HG03432 (cell line): ENCODE data around the gene ZNF177.
"Not testable (repeated sequence)": the region's sequence is repeated elsewhere in the genome, so short reads cannot be mapped to it uniquely, and the experiment has no call there.

ENCODE experiments used
- ATAC-seq: cut with Tn5 transposase; IDR thresholded peaks from one replicate; pipeline ENCODE4 v1.9.1; 2021; ENCODE audit warnings: mild to moderate bottlenecking, moderate library complexity; ENCODE audit not compliant: unreplicated experiment

ZNF177 gene

DNA sequence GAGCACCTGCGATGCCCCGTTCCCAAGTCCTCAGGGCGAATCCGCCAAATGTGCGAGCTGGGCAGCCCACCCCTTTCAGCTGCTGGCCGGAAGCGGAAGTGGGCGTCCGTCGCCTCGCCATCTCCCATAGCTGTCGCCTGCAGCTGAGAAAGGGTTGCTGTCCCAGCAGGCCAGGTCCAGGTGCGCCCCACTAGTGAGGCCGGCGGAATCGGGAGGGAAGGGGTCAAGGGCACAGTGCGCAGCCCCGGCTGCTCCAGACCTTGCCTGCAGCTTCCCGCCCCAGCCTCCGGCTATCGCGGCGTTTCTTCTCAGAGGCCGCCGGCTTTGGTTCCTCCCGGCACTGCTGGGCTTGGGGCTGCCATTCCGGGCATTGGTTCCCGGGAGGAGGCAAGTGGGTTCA, at the start of gene ZNF177:
Gene ZNF177 (plus strand): TSS at position 109 of the 400 bp plus-strand sequence. CDS start 15,299 bp downstream, outside the sequence.
- ATAC-seq: no peak

DNA sequence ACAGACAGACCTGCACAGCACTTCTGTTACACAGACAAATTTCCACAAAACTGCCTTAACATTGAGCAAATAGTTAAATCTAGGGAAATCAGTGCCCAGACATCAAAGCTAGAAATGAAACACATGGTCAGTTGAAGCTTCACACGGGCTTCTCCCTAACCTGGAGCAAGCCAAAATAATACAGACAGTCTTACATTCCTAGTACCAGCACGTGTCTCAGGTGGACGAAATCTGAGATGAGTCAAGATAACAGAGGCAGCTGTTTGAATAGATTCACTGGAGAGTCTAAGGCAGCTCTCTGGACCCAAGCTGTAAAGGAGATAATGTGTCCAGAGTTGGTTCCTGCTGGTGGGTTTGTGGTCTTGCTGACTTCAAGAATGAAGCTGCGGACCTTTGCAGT, 49.1 kb upstream of the ZNF177 start:
- no peak for ATAC-seq

DNA sequence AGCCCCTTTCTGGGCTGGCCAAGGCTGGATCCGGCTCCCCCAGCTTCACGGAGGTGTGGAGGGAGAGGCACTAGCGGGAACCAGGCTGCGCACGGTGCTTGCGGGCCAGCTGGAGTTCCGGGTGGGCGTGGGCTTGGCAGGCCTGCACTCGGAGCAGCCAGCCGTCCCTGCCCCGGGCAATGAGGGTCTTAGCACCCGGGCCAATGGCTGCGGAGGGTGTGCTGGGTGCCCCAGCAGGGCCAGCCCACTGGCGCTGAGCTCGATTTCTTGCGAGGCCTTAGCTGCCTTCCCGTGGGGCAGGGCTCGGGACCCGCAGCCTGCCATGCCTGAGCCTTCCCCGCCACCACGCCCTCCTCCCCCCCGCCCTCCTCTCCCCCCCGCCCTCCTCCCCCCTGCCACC, 41.5 kb upstream of the ZNF177 start:
- ATAC-seq: no peak

DNA sequence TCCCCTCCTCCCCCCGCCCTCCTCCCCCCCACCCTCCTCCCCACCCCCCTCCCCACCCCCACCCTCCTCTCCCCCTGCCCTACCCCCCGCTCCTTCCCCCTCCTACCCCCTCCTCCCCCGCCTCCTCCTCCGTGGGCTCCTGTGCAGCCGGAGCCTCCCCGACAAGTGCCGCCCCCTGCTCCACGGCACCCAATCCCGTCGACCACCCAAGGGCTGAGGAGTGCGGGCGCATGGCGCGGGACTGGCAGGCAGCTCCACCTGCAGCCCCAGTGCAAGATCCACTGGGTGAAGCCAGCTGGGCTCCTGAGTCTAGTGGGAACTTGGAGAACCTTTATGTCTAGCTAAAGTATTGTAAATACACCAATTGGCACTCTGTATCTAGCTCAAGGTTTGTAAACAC, 41.1 kb upstream of the ZNF177 start:
- ATAC-seq: not testable (repeated sequence)

DNA sequence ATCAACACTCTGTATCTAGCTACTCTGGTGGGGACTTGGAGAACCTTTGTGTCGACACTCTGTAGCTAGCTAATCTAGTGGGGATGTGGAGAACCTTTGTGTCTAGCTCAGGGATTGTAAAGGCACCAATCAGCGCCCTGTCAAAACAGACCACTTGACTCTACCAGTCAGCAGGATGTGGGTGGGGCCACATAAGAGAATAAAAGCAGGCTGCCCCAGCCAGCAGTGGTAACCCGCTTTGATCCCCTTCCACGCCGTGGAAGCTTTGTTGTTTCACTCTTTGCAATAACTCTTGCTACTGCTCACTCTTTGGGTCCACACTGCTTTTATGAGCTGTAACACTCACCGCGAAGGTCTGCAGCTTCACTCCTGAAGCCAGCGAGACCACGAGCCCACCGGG, 40.6 kb upstream of the ZNF177 start:
- ATAC-seq: not testable (repeated sequence)

DNA sequence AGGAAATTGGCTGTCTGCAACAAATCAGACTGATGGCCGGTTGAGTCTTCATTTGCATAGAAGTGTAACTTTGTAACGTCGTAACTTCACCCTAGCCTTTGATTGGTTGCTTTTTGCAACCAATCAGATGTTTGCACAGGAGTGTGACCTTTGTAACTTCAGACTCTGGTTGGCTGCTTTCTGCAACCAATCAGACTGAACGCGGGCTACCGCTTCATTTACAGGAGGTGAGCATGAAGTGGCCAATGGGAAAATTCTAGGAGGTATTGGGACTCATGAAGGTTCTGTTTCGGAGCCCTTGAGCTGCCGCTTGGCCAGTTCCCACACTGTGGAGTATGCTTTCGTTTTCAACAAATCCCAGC, 39.3 kb upstream of the ZNF177 start:
- peak; percentile 39 for ATAC-seq

DNA sequence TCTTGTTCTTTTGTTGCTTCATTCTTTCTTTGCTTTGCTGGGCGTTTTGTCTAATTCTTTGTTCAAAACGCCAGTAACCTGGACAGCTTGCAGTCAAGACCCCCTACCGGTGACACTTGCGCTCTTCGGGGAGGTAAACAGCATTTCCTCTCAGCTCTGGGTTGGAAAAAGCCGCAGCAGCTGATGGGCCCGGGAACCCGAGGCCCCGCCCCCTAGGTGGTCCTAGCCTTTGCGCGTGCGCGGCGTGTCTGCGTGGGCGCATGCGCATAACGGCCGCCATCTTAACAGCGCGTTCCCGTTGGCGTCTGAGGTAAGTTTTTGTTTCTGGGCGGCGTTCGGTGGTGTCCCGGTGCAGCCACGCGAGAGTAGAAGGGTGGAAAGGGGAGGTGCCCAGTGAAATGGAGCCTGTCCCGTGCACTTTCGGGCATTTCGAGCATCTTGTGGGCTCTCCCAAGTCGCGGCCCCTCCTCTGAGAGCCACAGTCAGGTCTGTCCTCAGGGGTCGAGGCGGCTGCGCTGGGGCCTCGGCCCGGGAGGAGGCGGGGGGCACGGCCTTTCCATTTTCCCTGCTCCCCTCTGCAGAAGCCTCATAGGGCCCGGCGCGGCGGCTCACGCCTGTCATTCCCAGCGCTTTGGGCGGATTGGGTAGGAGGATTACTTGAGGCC, 38.8 kb upstream of the ZNF177 start, which contains the start of gene ZNF559:
Gene ZNF559 (plus strand): TSS at position 261 of the 665 bp plus-strand sequence. CDS start 14,371 bp downstream, outside the sequence.
- peak; percentile 98 for ATAC-seq

DNA sequence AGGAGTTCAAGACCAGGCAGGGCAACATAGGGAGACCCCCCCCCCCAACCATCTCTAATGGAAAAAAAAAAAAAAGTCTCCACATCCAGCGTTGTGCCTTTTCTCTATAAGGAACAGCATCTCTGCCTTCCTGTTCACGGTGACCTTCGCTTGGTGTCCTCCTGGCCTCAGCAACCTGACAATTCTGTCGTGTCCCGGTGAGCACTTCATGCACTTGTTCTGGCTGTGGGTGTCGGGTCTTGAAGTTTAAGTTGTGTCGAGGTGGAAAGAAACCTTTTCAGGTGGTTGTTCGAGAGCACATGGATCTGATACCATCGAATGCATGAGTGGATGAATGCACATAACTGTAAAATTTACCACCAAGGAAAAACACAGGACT, 38.2 kb upstream of the ZNF177 start:
- no peak for ATAC-seq

DNA sequence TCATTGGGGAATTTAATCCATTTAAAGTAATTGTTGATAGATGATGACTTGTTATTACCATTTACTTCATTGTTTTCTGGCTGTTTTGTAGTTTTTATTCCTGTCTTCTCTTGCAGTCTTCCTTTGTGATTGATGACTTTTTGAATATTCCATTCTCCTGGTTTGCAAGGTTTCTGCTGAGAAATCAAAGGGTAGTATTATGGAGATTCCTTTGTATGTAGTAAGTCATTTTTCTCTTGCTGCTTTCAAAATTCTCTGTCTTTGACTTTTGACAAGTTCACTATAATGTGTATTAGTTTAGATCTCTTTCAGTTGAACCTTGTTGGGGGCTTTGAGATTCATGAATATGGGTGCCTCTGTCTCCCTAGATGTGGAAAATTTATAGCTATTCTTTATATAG, 32.8 kb upstream of the ZNF177 start:
- no peak for ATAC-seq

DNA sequence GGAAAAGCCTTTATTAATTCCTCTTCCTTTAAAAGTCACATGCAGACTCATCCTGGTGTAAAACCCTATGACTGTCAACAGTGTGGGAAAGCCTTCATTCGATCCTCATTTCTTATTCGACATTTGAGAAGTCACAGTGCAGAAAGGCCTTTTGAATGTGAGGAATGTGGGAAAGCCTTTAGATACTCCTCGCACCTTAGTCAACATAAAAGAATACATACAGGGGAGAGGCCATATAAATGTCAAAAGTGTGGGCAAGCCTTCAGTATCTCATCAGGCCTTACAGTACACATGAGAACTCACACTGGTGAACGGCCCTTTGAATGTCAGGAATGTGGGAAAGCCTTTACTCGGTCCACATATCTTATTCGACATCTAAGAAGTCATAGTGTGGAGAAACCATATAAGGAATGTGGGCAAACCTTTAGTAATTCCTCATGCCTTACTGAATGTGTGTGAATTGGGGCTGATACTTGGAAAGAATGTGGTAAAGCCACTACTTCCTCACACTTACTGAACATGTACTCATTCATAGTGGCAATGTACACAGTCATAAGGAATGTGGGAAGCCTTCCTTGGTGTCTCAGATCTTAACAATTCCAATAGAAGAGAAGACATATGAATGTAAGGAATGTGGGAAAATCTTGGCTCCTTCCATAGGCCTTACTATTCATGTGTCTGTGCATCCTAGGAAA, 20.1 kb upstream of the ZNF177 start:
- ATAC-seq: no peak

DNA sequence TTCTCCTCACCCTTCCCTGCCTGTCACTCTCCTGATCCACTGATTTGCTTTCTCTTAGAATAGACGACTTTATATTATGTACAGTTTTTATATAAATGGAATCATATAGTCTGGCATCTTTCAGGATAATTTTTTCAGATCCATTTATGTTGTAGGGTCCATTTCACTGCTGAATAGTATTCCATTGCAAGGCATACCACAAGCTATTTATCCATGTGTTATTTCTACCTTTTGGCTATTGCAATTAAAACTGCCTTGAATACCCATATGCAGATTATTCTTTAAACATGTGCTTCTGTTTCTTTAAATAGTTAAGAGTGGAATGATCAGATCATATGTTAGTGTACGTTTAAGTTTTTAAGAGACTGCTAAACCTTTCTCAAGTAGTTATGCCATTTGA, 17.8 kb upstream of the ZNF177 start:
- ATAC-seq: no peak

DNA sequence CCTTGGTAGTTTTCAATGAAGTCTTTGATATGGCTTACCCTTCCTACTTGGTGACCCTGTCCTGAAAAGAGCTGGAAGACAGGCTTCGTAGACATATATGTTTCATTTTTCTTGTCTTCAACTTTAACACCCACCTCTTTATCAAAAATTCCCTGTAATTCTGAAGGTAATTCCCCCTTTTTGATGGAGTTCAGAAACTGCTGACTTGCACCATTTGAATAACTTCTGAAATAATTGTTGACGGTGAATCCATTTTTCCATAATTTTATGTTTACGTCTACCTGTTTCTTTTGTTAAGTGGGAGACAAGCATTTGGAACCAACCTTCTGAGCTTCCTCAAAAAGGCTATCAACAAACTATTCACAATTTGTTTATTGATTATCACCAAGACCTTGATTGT, 14.6 kb upstream of the ZNF177 start:
- no peak for ATAC-seq

DNA sequence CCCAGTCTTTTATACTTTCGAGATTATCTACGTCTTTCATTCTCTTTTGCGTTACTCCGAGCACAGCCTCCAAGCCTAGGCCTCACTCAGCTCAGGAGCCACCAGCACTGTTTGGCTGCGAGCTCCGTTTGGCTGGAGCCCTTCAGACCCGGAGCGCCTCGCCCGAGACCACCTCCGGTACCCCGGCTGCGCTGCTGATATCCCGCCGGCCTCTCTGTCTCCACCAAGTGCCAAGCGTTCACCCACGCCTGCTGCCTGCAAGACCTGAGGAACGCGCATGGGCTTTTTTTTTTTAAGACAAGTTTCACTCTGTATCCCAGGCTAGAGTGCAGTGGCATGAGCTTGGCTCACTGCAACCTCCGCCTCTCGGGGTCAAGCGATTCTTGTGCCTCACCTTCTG, 14.1 kb upstream of the ZNF177 start:
- no peak for ATAC-seq

DNA sequence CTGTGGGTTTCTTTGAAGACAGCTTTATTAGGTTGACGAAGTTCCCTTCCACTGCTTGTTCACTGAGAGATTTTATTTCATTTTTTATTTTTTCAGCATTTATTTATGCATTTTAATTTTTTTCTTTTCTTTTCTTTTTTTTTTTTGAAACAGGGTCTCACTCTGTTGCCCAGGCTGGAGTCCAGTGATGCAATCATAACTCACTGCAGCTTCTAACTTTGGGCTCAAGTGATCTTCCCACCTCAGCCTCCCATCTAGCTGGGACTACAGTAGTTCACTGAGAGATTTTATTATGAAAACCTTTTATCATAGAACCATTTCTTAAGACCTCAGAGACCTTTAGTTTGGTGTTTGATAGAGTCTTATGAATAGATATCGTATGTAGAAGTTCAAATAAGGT, 10.3 kb upstream of the ZNF177 start:
- no peak for ATAC-seq

DNA sequence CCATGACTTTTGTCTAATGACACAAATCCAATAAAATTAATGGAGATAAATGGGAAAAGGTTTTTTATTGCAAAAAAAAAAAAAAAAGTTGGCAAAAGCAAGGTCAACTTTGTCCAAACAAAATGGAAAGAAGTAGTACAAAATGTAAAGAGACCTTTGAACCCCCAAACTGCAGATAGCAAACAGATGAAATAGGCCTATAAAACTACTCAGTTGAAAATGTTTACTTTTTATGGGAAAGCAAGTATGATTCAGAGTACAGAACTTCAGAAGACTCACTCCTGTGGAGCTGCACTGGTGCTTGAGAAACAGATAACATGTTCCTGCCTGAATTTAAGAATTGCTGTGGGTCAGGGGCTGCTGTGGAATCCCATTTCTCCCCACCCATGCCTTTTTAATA, 9.8 kb upstream of the ZNF177 start:
- ATAC-seq: no peak

DNA sequence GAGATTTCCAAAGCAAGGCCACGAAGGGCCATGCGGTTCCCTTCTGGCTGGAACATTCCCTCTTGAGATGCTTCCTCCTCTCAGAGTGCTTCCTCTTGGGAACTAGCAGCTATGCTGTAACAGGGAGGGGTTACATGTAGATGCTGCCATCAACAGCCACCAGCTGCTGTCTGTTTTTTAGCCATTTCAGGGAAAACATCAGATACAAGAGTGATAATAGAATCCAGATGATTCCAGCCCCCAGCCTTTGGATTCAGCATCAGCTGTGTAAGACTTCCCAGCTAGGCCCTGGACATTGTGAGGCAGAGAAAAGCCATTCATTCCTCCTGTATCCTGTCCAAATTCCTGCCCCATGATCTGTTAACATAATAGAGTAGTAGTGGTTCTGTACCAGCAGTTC, 8.2 kb upstream of the ZNF177 start:
- ATAC-seq: no peak

DNA sequence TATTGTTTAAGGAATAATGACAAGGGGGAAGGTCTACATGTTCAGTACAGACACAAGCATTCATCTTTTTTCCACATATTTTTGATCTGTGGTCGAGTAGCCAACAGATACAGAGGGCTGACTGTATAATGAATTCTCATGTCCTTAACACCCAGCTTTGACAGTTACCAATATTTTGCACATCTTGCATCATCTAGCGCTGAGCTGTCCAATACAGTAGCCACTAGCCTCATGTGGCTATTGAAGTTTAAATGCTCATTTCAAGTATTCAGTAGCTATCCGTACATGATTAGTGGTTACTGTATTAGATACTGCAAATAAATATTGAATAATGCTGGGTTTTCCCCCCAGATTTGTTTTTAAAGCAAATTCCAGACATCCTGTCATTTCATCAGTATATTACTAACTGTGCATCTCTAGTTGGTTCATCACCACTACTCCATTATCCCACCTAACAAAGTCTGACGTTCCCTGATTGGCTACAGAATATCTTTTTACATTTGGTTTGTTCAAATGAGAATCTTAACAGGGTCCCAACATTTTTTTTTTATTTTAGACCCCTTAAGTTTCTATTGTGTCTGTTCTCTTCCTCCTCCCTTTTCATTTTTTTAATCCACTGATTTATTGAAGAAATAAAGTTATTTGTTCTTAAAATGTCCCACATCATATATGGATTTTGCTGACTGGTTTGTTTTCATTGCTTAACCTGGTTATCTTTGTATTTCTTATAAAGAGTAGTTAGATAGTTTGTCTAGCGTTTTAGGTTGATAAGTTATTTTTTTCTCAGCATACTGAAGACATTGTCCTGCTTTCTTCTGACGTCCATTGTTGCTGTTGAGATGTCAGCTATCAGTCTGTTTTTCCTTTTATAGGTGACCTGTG, 8.2 kb downstream of the ZNF177 start:
- ATAC-seq: no peak

DNA sequence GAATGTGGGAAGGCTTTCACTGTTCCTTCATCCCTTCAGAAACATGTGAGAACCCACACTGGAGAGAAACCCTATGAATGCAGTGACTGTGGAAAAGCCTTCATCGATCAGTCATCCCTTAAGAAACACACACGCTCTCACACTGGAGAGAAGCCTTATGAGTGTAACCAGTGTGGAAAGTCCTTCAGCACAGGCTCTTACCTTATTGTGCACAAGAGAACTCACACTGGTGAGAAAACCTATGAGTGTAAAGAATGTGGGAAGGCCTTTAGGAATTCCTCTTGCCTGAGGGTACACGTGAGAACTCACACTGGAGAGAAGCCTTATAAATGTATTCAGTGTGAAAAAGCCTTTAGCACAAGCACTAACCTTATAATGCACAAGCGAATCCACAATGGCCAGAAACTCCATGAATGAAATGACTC, 18.6 kb downstream of the ZNF177 start:
- ATAC-seq: no peak

DNA sequence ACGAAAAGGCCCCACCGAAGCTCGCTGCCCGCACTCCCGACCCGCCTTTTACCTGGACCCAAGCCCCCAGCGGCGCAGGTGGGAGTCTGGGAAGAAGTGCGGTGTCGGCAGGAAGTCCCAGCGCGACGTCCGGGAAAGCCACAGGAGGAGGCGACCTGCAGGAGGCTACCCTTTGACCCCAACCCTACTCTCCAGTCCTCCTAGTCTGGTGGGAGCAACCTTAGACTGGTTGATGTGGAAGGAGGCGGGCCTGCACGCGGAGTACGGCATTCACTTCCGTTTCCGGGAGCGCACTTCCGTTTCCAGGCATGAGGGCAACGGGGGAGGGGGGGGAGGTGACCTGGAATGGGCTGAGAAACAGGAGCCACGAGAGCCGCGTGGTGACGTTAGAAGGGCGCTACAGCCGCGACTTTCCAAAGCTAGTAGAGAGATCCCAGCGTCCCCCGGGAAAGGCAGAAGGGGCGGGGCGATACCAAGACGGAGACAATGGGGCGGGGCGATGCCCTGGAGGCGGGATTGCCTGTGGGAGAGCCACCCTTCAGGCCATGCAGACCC, 44.1 kb downstream of the ZNF177 start:
- ATAC-seq: no peak

DNA sequence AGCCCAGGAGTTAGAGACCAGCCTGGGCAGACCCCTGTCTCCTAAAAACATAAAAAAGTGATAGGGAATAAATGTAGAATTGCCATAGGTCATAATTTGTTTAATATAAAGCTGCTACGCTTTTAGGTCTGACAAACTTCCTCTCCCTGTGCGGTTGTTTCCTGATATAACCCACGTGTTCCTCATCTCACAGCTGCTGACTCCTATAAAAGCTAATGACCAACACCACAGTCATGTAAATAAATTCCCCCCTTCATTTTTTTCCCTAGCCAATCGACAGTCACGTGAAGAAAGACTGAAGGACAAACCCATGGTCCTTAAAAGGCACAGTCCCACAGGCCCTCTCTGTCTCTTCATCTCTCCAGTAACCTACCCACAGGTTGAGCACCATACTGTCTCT, 45.0 kb downstream of the ZNF177 start:
- ATAC-seq: no peak

DNA sequence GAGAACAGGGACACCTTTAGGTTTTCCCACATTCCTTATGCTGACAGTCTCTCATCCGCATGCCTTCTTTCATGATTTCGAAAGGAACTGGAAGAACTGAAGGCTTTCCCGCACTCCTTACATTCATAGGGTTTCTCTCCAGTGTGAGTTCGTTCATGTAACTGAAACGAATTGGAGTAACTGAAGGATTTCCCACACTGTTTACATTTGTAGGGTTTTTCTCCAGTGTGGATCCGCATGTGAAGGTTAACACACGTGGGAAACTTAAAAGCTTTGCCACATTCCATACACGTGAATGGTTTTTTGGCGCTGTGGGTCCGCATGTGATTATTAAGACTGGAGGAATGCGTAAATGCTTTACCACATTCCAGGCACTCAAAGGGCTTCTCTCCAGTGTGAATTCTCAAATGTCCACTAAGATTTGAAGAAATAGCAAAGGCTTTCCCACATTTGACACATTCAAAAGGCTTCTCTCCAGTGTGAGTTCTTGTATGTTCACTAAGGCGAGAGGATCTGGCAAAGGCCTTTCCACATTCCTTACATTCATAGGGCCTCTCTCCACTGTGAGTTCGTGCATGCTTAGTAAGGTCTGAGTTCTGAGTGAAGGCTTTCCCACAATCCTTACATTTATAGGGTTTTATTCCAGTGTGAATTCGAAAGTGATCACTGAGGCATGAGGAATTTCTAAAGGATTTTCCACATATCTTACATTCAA, 50.6 kb downstream of the ZNF177 start:
- no peak for ATAC-seq
